ENCODE measurements around the gene ADAMTS6.

GRCh38 chr5:65133477-65134110 lies 348.1 kb downstream of the ADAMTS6 start:
- TF ChIP-seq CTCF (IDR thresholded peaks at IDR 0.05) (no peak), ZFX (IDR thresholded peaks at IDR 0.05; ENCODE audit: borderline replicate concordance) (no peak)

All from 22Rv1 (cell line).